NCI-H345 treated with DMSO at 0.1 percent for 48 hours (cell line): ENCODE measurements around the gene DNAJC10.

ENCODE experiments used
- DNase-seq: peaks from one replicate; lab custom pipeline; 2025; ENCODE audit not compliant: unreplicated experiment; lab: John Stamatoyannopoulos, UW

The DNAJC10 gene

DNA sequence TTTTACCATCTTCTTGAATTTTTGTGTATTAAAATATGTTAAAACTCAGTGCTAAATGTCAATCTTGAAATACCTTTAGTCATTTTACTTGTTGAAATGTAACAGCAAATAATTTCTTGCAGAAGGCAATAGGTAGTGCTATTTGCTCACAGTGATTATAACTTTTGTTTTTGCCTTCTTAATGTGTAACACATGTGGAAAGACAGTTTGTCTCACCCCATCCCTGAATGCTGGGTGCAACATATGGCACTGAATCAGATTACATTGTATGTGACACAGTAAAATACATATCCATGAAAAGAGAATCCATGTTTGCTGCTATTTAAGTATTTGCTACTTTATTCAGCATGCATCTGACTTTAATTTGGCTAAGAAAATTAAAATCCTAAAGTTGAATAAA, 115.0 kb downstream of the DNAJC10 start:
- DNase-seq = no peak

DNA sequence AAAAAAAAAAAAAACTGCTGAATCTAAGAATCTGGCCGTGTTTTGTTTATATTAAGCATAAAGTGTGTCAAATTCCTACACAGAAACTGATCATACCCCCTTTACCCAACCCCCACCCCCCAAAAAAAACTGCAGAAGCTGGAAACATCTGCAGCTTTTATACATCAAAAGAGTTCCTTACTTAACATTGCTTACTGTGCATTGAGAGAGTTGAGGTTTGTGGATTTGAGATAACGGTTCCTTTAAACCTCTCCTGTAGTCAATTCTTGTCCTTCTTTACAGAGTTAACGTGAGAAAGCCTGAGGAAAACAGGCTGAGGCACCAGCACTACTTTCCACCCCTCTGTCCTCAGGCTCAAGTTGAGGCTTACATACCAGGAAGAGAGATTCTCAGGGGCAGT, 115.9 kb downstream of the DNAJC10 start:
- DNase-seq = no peak

DNA sequence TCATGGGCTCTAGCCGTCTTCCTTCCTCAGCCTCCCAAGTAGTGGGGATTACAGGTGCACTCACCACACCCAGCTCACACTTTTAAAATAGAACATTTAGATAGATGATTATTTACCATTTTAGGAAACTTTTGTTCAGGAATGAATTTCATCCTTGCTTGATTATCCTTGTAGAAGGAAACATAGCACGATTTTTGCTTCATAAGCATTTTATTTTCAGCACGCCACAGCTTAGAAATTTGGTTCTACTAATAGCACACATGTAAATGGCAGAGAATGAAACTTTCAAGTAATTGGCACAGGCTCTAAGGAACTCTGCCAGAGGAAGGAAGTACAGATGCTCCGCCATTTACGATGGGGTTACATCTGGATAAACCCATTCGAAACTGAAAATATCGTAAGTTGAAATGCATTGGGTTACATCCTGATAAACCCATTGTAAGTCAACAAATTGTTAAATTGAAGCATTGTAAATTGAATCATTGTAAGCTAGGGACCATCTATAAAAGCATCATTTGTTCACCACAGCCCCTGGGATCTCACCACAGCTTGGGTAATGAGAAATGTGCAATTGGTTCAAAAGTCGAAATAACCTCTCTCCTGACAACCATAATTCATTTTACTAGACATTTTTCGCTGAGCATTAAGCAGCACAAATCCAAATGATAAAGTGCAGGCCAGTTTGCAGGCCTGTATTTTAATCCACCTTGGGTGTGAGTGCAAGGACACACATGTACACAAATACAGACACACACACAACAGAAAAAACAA, 117.2 kb downstream of the DNAJC10 start:
- no peak for DNase-seq

DNA sequence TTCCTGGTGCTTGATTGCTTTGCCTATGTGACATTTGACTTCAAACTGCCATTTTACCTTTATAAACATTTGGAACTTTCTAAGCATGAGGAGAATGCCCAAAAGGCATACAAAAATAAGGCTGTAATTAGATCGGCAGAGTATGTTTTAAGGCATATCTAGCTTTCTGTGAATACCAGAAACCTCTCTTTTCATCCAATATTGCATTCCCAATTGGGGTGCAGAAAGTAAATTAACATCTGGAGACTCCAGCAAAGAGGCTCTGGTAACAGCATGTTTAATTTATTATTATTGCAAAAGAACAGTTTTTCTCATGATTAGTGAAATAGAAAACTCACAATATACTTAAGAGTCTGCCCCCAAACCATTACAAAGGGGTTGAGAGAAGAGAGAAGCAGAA, 118.2 kb downstream of the DNAJC10 start:
- no peak for DNase-seq

DNA sequence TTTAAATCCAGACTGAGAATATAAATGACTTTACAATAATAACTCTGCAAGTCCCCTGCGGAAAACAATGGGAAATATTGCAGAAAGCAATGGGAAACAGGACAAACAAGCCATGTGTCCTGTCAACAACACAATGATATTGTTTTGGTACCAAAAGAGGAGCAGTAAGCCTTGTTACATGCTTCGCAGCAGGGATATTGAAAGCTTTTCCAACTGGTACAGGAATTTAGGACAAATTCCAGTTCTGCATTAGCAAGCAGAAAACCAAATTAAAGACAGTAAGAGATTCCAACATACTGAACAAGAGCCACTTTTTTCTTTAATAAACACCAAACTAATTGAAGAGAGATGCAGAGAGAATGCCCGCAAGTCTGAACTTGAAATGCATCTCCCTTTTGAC, 120.4 kb downstream of the DNAJC10 start:
- no peak for DNase-seq
